AG08395 (cell line): ENCODE results near the gene POGLUT2.

ENCODE experiments used
- DNase-seq: peaks from one replicate; pipeline ENCODE4 v3.0.0; 2012; ENCODE audit warnings: mixed read lengths, low spot score

The POGLUT2 gene

GRCh38 chr13:102769679-102770078, 29.1 kb downstream of the POGLUT2 start:
- DNase-seq: no peak

DNA sequence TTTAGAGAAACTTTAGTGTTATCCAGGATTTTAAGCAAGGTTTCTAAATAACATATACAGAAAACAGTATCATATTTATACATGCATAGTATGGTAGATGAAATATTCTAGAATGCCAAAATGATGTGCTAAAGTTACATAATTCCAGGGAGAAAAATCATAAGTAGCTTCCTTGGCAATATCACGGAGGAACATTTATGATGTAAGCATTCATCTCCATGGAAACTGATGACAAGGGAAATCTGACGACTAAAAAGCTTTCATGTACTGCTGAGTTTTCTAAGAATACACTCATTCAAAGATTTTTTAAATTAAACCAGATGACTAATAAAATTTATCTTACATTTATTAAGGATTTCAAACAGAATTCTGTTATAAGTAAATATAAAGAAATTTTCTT, 29.9 kb downstream of the POGLUT2 start:
- DNase-seq: peak; percentile 2

- DNase-seq: no peak
Measured at GRCh38 chr13:102763741-102764140, 35.0 kb downstream of the POGLUT2 start.

DNA sequence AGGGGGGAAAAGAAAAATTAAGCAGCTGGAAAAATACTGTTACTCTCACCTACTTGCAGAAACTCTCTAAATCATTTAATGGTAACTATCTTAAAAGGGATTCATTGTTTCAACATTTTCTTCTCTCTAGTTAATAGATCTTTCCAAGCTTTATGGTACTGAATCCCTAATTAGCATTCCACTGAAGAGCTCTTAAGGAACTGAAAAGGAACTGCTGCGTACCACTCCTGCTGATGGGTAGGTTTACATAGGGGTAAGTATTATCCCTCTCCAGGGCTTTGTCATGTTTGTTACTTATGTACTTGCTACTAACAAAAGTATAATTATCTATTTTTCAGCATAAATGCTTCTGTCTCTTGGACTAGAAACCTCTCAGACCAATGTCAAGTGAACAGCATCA, 37.7 kb downstream of the POGLUT2 start:
- DNase-seq: no peak

GRCh38 chr13:102758842-102759241, 39.9 kb downstream of the POGLUT2 start:
- no peak for DNase-seq

DNA sequence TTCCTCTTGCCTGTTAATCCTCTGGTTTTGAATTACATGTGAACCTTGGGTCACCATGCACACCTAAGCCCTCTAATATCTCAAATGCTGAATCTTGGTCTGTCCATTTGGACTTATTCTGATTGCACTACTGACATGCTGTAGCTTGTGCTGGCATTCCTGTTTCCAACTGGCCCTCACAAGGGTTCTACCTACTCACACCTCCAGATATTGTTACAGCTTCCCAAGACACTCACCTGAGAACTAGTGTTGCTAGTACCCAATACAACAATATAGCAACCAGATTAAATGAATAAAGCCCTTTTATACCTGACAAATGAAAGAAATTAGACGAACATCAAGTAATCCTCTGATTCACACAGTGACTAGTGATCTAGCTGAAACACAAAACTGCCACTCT, 41.8 kb downstream of the POGLUT2 start:
- DNase-seq: no peak

- no peak for DNase-seq
Measured at GRCh38 chr13:102751886-102752285, 46.9 kb downstream of the POGLUT2 start.

GRCh38 chr13:102742506-102742905, 56.3 kb downstream of the POGLUT2 start:
- no peak for DNase-seq

DNA sequence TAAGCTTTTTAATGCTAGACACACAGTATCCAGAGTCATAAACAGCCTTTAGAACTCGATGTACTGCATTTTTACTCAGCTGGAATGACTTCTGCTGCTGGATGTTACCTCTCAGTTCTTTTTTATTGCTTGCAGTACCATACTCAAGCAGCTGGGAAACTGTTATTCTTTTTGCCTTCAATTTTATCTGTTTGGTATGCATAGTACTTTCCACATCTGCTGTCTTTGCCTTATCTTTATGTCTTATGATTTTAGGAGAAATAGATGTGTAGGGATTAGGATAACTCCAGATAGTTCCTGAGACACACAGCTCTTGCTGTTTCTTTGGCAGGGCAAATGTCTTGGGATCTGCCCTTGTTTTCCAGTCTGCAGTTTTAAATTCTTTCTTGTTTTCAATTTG, 56.7 kb downstream of the POGLUT2 start:
- no peak for DNase-seq
